A549 treated with CpdA at 1 μM for 4 hours (cell line): Measurements from ENCODE around the gene TSPAN3. TPM values are rescaled to one million over a fixed set of nuclear protein-coding genes. Genes with fewer than 3 reads are reported as not detected.

Source experiments
- total RNA-seq: library from RNA; stranded (reverse); fragments of 200-300 nt; extraction: Qiagen RNA extraction; gene quantifications from 5 replicates; pipeline ENCODE4 v1.2.3, GENCODE V29; 2022; ENCODE audit warnings: low read depth

Gene TSPAN3
- total RNA-seq = 377 to 477 TPM (median 451 TPM) in 5 replicates

DNA sequence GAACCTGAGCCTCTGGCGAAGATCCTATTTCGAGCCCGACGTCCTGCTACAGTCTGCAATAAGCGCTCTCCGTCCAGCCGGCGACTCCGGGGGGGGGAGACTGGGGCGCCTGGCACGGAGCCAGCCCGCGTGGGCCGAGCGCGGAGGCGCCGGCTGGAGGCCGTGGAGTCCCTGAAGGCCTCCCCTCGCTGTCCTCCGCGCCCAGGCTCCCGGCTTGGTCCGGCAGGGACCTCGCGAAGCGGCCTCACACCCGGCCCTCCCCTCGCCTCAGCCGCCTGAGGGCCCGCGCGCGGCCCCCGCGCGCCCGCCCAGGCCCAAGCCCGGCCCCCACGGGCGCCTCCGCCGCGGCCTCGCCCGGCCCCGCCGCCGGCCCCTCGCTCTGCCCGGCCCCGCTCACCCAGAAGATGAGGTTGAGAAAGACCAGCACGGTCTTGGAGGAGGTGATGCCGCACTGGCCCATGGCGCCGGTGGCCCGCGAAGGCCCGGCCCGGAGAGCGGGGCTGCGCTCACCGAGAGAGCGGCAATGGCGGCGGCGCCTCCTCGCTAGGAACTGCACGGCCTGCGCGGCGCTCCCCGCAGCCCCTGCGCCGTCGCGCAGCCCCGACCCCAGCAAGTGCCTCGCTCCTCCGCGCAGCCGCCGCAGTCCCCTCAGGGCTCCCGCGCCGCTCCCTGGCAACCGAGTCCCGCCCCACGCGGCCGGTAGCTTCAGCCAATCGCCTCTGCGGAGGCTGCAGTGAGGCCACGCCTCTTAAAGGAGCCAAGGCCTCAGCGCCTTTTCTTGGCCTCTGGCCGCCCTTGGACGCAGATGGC, at the start of gene TSPAN3:
Gene TSPAN3 (minus strand): TSS at position 615 of the 810 bp plus-strand sequence. CDS start 155 bp downstream, at position 460.

DNA sequence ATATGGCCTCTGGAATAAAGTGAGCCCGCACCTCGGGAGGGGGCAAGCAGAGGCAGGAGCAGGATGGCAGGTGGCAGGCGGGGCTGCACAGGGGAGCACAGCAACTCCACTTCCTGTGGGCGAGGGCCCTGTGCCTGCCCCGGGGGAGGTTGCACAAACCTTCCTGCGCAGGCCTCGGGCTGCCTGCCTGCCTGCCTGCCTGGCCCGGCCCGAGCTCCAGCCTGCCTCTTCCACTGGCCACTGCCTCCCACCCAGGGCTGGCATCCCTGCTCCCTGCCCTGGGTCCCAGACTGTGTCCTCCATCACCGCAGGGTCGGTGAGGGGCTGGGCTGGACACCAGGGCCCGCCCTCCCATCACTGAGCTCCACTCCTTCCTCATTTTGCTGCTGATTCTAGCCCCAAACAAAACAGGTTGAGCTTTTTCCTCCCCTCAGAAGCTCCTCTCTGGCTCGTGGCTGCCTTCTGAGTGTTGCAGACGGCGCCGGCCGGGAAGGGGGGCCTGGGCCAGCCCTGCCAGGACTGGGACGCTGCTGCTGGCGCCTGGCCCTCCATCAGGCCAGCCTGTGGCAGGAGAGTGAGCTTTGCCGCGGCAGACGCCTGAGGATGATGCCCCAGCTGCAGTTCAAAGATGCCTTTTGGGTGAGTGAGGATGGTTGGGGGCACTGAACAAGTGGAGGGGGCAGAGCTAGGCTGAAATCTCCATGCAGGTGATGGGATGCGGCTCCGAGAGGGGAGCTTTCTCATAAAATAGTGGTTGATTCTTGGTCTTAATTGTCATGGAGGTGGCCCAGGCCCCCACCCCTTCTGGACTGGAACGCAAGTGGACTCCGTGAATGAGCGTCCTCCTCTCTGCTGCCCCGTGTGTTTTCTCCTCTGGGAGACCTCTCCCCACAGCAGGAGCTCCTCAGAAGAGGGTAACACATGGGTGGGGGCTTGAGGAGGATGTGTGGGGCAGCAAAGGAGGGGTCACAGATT, 75.7 kb downstream of the TSPAN3 start, which contains the start of gene PSTPIP1:
Gene PSTPIP1 (plus strand): TSS at position 156 of the 975 bp plus-strand sequence. CDS start 448 bp downstream, at position 604.

Other genes with a start within 250 kb of the TSPAN3 start
- 3.0 to 4.6 TPM (median 4.0 TPM) in 5 replicates for gene SCAPER, start 165.8 kb downstream of the TSPAN3 start, total RNA-seq
- 58.8 to 72.7 TPM (median 66.4 TPM) in 5 replicates for gene RCN2, start 139.4 kb downstream of the TSPAN3 start, total RNA-seq
- gene PSTPIP1, start 76.0 kb downstream of the TSPAN3 start, total RNA-seq = not detected in 5 replicates